Measurements from ENCODE around the gene SRMS.
"Not testable (repeated sequence)": the region's sequence is repeated elsewhere in the genome, so short reads cannot be mapped to it uniquely, and the experiment has no call there.

SRMS gene

GRCh38 chr20:63518946-63519667 lies 28.4 kb downstream of the SRMS start:
- in situ Hi-C loops (cut with MboI; ENCODE audit: low pct_unique_long_range_greater_than_20kb, low sequenced_read_pairs, unreplicated experiment): no loop called here
- no peak for TF ChIP-seq CTCF (IDR thresholded peaks at IDR 0.05; ENCODE audit: extremely low read depth, insufficient read depth, missing control alignments)
- no peak for DNase-seq (ENCODE audit: low spot score)

- in situ Hi-C loops (cut with MboI; ENCODE audit: low pct_unique_long_range_greater_than_20kb, low sequenced_read_pairs, unreplicated experiment): no loop called here
Observed at GRCh38 chr20:63518351-63518861, 29.1 kb downstream of the SRMS start.

GRCh38 chr20:63517376-63518309 lies 29.9 kb downstream of the SRMS start:
- DNase-seq (ENCODE audit: low spot score): no peak
- TF ChIP-seq CTCF (IDR thresholded peaks at IDR 0.05; ENCODE audit: extremely low read depth, insufficient read depth, missing control alignments): no peak
- in situ Hi-C loops (cut with MboI; ENCODE audit: low pct_unique_long_range_greater_than_20kb, low sequenced_read_pairs, unreplicated experiment): no loop called here

More at GRCh38 chr20:63518351-63518861, 29.1 kb downstream of the SRMS start:
- DNase-seq (ENCODE audit: low spot score): no peak
- no peak for TF ChIP-seq CTCF (IDR thresholded peaks at IDR 0.05; ENCODE audit: extremely low read depth, insufficient read depth, missing control alignments)

GRCh38 chr20:63514520-63514919 lies 33.0 kb downstream of the SRMS start:
- DNase-seq (ENCODE audit: low spot score); in situ Hi-C loops (cut with MboI; ENCODE audit: low pct_unique_long_range_greater_than_20kb, low sequenced_read_pairs, unreplicated experiment): not testable (repeated sequence)

- DNase-seq (ENCODE audit: low spot score): no peak
- TF ChIP-seq CTCF (IDR thresholded peaks at IDR 0.05; ENCODE audit: extremely low read depth, insufficient read depth, missing control alignments): no peak
- in situ Hi-C loops (cut with MboI; ENCODE audit: low pct_unique_long_range_greater_than_20kb, low sequenced_read_pairs, unreplicated experiment): no loop called here
Observed at GRCh38 chr20:63513207-63513606, 34.3 kb downstream of the SRMS start.

- in situ Hi-C loops (cut with MboI; ENCODE audit: low pct_unique_long_range_greater_than_20kb, low sequenced_read_pairs, unreplicated experiment): no loop called here
- no peak for TF ChIP-seq CTCF (IDR thresholded peaks at IDR 0.05; ENCODE audit: extremely low read depth, insufficient read depth, missing control alignments)
- no peak for DNase-seq (ENCODE audit: low spot score)
Observed at GRCh38 chr20:63509088-63509564, 38.4 kb downstream of the SRMS start.

Data from GM13977 (cell line).